Gastroesophageal sphincter (tissue), 3 donors: ENCODE measurements around the gene ADGRG6.

Experiments
- EP300 ChIP-seq: sonication (generic); formaldehyde crosslinking; IDR thresholded peaks from one replicate; pipeline ENCODE4 v1.6.1; 2017; ENCODE audit warnings: antibody characterized with exemption, mild to moderate bottlenecking
- POLR2A ChIP-seq, 2 donors: fragments of 450-650 bp; IDR thresholded peaks; one replicate each; pipeline ENCODE4 v1.6.1; 2017; ENCODE audit warnings: antibody characterized with exemption in 2 of 2, mild to moderate bottlenecking in 2 of 2, moderate library complexity in 1 of 2
- POLR2AphosphoS5 ChIP-seq: sonication (generic); formaldehyde crosslinking; IDR thresholded peaks from one replicate; pipeline ENCODE4 v1.6.1; 2017; ENCODE audit warnings: antibody characterized with exemption
- TF ChIP-seq, protein P1 (sequence below), 4 experiments: fragments of 200-600 bp in 2 of 4; fragments of 450-650 bp in 2 of 4; sonication (generic) in 1 of 4; IDR thresholded peaks; one replicate each; pipeline ENCODE4 v1.5.1; 2017 to 2019; ENCODE audit warnings: antibody characterized with exemption in 4 of 4, mild to moderate bottlenecking in 2 of 4, moderate library complexity in 2 of 4

DNA sequence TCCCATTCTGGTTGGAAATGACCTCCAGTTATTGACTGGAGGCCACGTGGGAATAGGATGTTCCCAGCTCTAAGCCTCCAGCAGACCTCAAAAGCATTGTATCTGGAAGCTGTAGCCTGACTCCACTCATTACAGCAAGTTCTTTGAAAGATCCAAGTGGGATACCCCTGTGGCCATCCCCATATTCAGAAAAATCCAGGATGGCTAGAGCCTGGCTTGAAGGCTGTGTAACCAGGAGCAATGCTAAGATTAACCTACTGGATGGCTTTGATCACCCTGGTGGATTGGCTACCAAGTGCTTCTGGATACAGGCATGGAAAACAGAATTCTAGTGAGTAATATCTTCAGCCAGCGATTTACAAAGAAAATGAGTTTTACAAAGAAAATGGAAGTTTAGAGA is 151.2 kb downstream of the ADGRG6 start:
- no peak for TF ChIP-seq POLR2AphosphoS5
- no peak for TF ChIP-seq POLR2A (IDR thresholded peaks at IDR 0.05)
- TF ChIP-seq, protein P1, sequence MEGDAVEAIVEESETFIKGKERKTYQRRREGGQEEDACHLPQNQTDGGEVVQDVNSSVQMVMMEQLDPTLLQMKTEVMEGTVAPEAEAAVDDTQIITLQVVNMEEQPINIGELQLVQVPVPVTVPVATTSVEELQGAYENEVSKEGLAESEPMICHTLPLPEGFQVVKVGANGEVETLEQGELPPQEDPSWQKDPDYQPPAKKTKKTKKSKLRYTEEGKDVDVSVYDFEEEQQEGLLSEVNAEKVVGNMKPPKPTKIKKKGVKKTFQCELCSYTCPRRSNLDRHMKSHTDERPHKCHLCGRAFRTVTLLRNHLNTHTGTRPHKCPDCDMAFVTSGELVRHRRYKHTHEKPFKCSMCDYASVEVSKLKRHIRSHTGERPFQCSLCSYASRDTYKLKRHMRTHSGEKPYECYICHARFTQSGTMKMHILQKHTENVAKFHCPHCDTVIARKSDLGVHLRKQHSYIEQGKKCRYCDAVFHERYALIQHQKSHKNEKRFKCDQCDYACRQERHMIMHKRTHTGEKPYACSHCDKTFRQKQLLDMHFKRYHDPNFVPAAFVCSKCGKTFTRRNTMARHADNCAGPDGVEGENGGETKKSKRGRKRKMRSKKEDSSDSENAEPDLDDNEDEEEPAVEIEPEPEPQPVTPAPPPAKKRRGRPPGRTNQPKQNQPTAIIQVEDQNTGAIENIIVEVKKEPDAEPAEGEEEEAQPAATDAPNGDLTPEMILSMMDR (IDR thresholded peaks at IDR 0.05) = no peak
- no peak for TF ChIP-seq EP300
